ENCODE results near the gene BPTF.
A peak's percentile ranks its signal among the peaks of the same experiment; 100 is the strongest.

The BPTF gene

DNA sequence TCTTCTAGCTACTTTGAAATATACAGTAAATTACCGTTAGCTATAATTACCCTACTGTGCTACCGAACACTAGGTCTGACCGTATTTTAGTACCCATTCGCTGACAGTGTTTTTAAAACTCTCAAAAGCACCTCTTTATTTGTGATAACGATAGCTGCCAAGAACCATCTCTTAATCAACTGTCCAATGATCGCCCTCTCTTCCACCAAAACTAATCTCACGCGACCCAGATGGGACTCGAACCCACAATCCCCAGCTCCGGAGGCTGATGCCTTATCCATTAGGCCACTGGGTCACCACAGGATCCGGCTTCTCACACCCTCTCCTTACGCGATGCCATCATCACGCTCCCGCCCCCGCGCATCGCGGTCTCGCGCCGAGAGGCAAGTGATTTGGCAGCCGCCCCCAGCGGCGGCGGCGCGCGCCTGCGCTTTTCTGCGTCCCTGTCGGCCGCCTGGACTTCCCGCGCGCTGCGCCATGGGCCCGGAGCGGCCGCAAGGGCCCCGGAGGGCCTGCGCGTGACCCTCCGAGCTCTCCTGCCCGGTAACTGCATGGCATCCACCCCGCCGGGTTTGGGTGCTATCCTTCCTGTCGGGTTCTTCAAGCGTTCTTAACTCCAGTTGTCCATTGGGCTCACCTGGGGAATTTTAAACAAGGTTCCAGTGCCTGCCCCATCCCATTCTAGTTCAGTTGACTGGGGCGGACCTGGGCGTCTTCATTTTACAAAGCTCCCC, 194.5 kb downstream of the BPTF start:
- TF ChIP-seq, protein P1, sequence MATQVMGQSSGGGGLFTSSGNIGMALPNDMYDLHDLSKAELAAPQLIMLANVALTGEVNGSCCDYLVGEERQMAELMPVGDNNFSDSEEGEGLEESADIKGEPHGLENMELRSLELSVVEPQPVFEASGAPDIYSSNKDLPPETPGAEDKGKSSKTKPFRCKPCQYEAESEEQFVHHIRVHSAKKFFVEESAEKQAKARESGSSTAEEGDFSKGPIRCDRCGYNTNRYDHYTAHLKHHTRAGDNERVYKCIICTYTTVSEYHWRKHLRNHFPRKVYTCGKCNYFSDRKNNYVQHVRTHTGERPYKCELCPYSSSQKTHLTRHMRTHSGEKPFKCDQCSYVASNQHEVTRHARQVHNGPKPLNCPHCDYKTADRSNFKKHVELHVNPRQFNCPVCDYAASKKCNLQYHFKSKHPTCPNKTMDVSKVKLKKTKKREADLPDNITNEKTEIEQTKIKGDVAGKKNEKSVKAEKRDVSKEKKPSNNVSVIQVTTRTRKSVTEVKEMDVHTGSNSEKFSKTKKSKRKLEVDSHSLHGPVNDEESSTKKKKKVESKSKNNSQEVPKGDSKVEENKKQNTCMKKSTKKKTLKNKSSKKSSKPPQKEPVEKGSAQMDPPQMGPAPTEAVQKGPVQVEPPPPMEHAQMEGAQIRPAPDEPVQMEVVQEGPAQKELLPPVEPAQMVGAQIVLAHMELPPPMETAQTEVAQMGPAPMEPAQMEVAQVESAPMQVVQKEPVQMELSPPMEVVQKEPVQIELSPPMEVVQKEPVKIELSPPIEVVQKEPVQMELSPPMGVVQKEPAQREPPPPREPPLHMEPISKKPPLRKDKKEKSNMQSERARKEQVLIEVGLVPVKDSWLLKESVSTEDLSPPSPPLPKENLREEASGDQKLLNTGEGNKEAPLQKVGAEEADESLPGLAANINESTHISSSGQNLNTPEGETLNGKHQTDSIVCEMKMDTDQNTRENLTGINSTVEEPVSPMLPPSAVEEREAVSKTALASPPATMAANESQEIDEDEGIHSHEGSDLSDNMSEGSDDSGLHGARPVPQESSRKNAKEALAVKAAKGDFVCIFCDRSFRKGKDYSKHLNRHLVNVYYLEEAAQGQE (IDR thresholded peaks at IDR 0.05; ENCODE audit: insufficient read depth in 1 of 2, low read depth in 2 of 2, low read length in 2 of 2): 0 out of 4 replicates have a peak, but pooled peaks of 1 of the 2 experiments have one; percentile 28
- TF ChIP-seq TAF1 (IDR thresholded peaks at IDR 0.05; ENCODE audit: borderline replicate concordance, insufficient read depth, low read length): peak; percentile 65; the same call in 1 of the 2 replicates
- no peak for TF ChIP-seq SIN3A (IDR thresholded peaks at IDR 0.05; ENCODE audit: borderline replicate concordance, insufficient read depth, low read length)
- peak; percentile 85 for TF ChIP-seq FOXP2 (optimal IDR thresholded peaks at IDR 0.05; ENCODE audit: borderline replicate concordance, extremely low read depth, extremely low read length, insufficient read depth)
- peak; percentile 78; the same call in 1 of the 2 replicates for TF ChIP-seq POLR2AphosphoS5 (IDR thresholded peaks at IDR 0.05; ENCODE audit: low read depth, low read length)

- TF ChIP-seq TAF1 (IDR thresholded peaks at IDR 0.05; ENCODE audit: borderline replicate concordance, insufficient read depth, low read length) (no peak), SIN3A (IDR thresholded peaks at IDR 0.05; ENCODE audit: borderline replicate concordance, insufficient read depth, low read length) (no peak), FOXP2 (optimal IDR thresholded peaks at IDR 0.05; ENCODE audit: borderline replicate concordance, extremely low read depth, extremely low read length, insufficient read depth) (no peak), POLR2AphosphoS5 (IDR thresholded peaks at IDR 0.05; ENCODE audit: low read depth, low read length) (0 out of 2 replicates have a peak, but pooled peaks have one; percentile 7)
- TF ChIP-seq, protein P1 (IDR thresholded peaks at IDR 0.05; ENCODE audit: insufficient read depth in 1 of 2, low read depth in 2 of 2, low read length in 2 of 2): no peak
Observed at GRCh38 chr17:68020409-68020756, 195.1 kb downstream of the BPTF start.

- no peak for TF ChIP-seq FOXP2 (optimal IDR thresholded peaks at IDR 0.05; ENCODE audit: borderline replicate concordance, extremely low read depth, extremely low read length, insufficient read depth)
- no peak for TF ChIP-seq SIN3A (IDR thresholded peaks at IDR 0.05; ENCODE audit: borderline replicate concordance, insufficient read depth, low read length)
- no peak for TF ChIP-seq POLR2AphosphoS5 (IDR thresholded peaks at IDR 0.05; ENCODE audit: low read depth, low read length)
- TF ChIP-seq, protein P1 (IDR thresholded peaks at IDR 0.05; ENCODE audit: insufficient read depth in 1 of 2, low read depth in 2 of 2, low read length in 2 of 2): no peak
- no peak for TF ChIP-seq TAF1 (IDR thresholded peaks at IDR 0.05; ENCODE audit: borderline replicate concordance, insufficient read depth, low read length)
Observed at GRCh38 chr17:68021963-68022362, 196.7 kb downstream of the BPTF start.

DNA sequence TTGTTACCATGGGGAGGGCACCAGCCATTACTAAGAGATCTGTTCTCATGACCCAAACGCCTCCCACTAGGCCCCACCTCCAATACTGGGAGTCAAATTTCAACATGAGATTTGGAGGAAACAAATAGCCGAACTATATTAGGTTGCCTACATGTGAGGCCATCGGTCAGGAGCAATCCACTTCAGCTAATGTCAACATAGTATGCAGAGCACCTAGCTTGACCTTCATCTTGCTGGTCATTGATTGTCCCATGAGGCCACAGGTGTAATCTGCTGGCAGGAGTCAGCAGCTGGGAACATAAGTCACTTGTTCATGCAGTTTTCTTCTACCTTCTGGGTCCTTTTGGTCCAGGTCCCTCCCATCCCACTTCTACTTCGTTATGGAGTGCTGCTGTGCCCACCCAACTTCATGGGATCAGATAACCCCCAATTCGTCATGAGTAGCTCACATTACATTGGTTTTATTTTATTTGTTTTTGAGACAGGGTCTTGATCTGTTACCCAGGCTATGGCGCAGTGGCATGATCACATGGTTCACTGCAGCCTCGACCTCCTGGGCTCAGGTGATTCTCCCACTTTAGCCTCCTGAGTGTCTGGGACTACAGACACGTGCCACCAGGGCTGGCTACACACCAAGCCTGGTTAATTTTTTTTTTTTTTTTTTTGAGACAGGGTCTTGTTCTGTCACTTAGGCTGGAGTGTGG, 204.4 kb downstream of the BPTF start:
- TF ChIP-seq, protein P1 (IDR thresholded peaks at IDR 0.05; ENCODE audit: insufficient read depth in 1 of 2, low read depth in 2 of 2, low read length in 2 of 2): no peak
- no peak for TF ChIP-seq TAF1 (IDR thresholded peaks at IDR 0.05; ENCODE audit: borderline replicate concordance, insufficient read depth, low read length)
- no peak for TF ChIP-seq FOXP2 (optimal IDR thresholded peaks at IDR 0.05; ENCODE audit: borderline replicate concordance, extremely low read depth, extremely low read length, insufficient read depth)
- TF ChIP-seq SIN3A (IDR thresholded peaks at IDR 0.05; ENCODE audit: borderline replicate concordance, insufficient read depth, low read length): no peak
- no peak for TF ChIP-seq POLR2AphosphoS5 (IDR thresholded peaks at IDR 0.05; ENCODE audit: low read depth, low read length)
